NCI-H2196 (cell line): Measurements from ENCODE around the gene IFRD2.
"Not testable (repeated sequence)": the region's sequence is repeated elsewhere in the genome, so short reads cannot be mapped to it uniquely, and the experiment has no call there.

Experiments used
- DNase-seq: peaks from one replicate; lab custom pipeline; 2025; ENCODE audit not compliant: unreplicated experiment; lab: John Stamatoyannopoulos, UW

IFRD2 gene

GRCh38 chr3:50268703-50269451 is 23.4 kb downstream of the IFRD2 start, which contains the start of gene SEMA3B:
SEMA3B (plus strand) TSS chr3:50269147; CDS start chr3:50269241, 94 bp downstream.
- DNase-seq = no peak

GRCh38 chr3:50268276-50268675 is 24.0 kb downstream of the IFRD2 start:
- no peak for DNase-seq

- DNase-seq = no peak
These were observed 24.8 kb downstream of the IFRD2 start for GRCh38 chr3:50267280-50267913.

GRCh38 chr3:50266836-50267235 is 25.4 kb downstream of the IFRD2 start:
- DNase-seq = no peak

- no peak for DNase-seq
These were observed 26.2 kb downstream of the IFRD2 start for GRCh38 chr3:50266017-50266416.

- DNase-seq = no peak
These were observed 26.7 kb downstream of the IFRD2 start for GRCh38 chr3:50265571-50265970.

- no peak for DNase-seq
These were observed 27.2 kb downstream of the IFRD2 start for GRCh38 chr3:50264964-50265485.

GRCh38 chr3:50264383-50264963 is 27.8 kb downstream of the IFRD2 start:
- DNase-seq = peak; percentile 21

- no peak for DNase-seq
These were observed 28.5 kb downstream of the IFRD2 start for GRCh38 chr3:50263478-50264382.

- DNase-seq = no peak
These were observed 29.5 kb downstream of the IFRD2 start for GRCh38 chr3:50262778-50263177.

- DNase-seq = not testable (repeated sequence)
These were observed 30.0 kb downstream of the IFRD2 start for GRCh38 chr3:50262200-50262599.

GRCh38 chr3:50261505-50261904 is 30.7 kb downstream of the IFRD2 start:
- no peak for DNase-seq

GRCh38 chr3:50260942-50261441 is 31.2 kb downstream of the IFRD2 start:
- DNase-seq = no peak

GRCh38 chr3:50260027-50260941 is 31.9 kb downstream of the IFRD2 start:
- peak; percentile 76 for DNase-seq

GRCh38 chr3:50259432-50260026 is 32.7 kb downstream of the IFRD2 start:
- DNase-seq = no peak

GRCh38 chr3:50258979-50259378 is 33.2 kb downstream of the IFRD2 start:
- DNase-seq = no peak

- no peak for DNase-seq
These were observed 34.1 kb downstream of the IFRD2 start for GRCh38 chr3:50258029-50258680.

GRCh38 chr3:50256978-50257890 is 35.0 kb downstream of the IFRD2 start:
- DNase-seq = peak; percentile 24
